GM06990 (cell line): ENCODE data around the gene CNR2.
A peak's percentile ranks its signal among the peaks of the same experiment; 100 is the strongest.

Experiments
- DNase-seq: peaks from one replicate; pipeline ENCODE4 v3.0.0-alpha.2; 2011; ENCODE audit not compliant: insufficient read length; ENCODE audit errors: extremely low read depth
- H3K27me3 ChIP-seq: replicated peaks from 2 replicates; pipeline ENCODE4 v1.6.0; 2011; ENCODE audit warnings: low read length; ENCODE audit not compliant: control insufficient read depth, insufficient read depth
- H3K36me3 ChIP-seq: 2 replicates; pipeline ENCODE4 v1.5.1; 2011; ENCODE audit warnings: low read length; ENCODE audit not compliant: control insufficient read depth, insufficient read depth
- H3K4me3 ChIP-seq: replicated peaks from 2 replicates; pipeline ENCODE4 v1.5.1; 2011; ENCODE audit warnings: low read depth, mild to moderate bottlenecking, control low read depth, low read length
- CTCF ChIP-seq: IDR thresholded peaks from 2 replicates; pipeline ENCODE4 v1.5.1; 2011; ENCODE audit warnings: low read length, control low read depth, mild to moderate bottlenecking, inconsistent platforms; ENCODE audit not compliant: insufficient read depth, poor library complexity, severe bottlenecking

The CNR2 gene

GRCh38 chr1:23824711-23825075, 88.5 kb downstream of the CNR2 start:
- peak overlapping the region; percentile 96 for H3K4me3 ChIP-seq
- no peak for TF ChIP-seq CTCF
- no peaks in the 10 kb centered on the region for H3K27me3 ChIP-seq
- DNase-seq: no peak
- no peaks in the 10 kb centered on the region; the same call in 1 of the 2 replicates for H3K36me3 ChIP-seq

GRCh38 chr1:23823767-23824166, 89.4 kb downstream of the CNR2 start:
- no peak for DNase-seq
- no peaks in the 10 kb centered on the region; the same call in 1 of the 2 replicates for H3K36me3 ChIP-seq
- H3K4me3 ChIP-seq: no peak overlapping the region
- H3K27me3 ChIP-seq: no peaks in the 10 kb centered on the region
- TF ChIP-seq CTCF: no peak
